HG03066 (cell line): ENCODE results near the gene RAET1E.
"Not testable (repeated sequence)": the region's sequence is repeated elsewhere in the genome, so short reads cannot be mapped to it uniquely, and the experiment has no call there.

Experiments
- ATAC-seq: cut with Tn5 transposase; IDR thresholded peaks from one replicate; pipeline ENCODE4 v1.9.1; 2021; ENCODE audit warnings: low read depth; ENCODE audit not compliant: unreplicated experiment

The RAET1E gene, protein sequence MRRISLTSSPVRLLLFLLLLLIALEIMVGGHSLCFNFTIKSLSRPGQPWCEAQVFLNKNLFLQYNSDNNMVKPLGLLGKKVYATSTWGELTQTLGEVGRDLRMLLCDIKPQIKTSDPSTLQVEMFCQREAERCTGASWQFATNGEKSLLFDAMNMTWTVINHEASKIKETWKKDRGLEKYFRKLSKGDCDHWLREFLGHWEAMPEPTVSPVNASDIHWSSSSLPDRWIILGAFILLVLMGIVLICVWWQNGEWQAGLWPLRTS

DNA sequence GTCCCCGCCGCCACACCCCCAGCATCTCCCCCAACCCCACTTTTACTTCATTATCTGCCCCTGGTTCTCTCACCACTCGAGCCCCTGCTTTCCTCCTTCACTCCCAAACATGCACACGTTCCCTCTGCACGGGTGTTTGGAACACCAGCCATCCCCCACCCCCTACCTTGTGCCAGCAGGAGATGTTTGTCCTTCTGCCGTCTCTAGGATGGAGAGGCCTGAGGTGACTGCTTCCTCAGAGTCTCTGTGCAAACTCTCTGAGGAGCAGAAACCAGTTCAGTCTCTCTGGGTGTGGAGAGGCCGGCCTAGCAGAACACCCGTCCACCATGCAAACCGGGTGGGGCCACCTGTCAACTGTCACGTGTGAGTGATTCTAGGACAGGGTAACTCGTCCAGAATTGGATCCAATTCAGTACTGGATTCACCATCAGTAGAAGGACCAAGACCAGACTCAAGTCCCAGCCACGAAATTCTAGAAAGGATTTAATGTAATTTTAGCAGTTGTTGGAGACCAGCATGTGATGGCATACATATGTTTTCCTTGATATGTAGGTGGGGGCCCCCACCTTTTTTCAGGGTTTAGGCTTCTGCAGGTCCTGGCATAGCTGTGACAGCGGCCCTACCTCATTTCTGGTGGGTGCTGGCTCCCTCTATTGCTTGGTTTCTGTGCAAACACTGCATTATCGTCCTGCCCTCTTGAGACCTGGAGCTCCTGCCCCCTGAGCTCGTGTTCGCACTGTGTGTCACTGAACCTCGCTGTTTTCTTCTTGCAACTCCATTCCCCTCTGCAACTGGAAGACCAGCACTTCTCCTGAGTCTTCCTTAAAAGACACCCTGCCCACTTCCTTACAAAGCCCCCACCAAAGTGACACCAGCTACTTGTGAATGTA lies at the start of gene RAET1E:
Gene RAET1E, minus strand, starts transcription at position 259 of the 890 bp plus-strand sequence. CDS start 7,212 bp downstream, outside the sequence.
- ATAC-seq, result no peak

DNA sequence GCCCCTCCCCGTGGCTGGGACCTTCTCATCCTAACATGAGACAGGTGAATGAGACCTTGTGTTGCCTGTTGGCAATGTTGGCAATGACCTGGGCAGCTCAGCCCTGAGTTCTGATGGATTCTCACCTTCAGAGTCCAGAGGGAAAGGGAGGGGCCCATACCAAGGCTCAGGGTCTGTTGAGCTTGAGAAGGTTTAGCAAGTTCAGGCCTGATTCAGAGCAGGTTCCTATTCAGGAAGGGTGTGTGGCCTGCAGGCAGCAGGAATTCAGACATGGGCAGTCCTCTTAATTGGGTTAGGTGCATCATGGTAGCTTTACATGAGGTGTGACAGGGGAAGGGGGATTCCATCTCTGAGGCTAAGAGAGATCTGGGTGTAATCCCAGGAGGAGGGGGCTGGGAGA lies 49.6 kb upstream of the RAET1E start:
- not testable (repeated sequence) for ATAC-seq

DNA sequence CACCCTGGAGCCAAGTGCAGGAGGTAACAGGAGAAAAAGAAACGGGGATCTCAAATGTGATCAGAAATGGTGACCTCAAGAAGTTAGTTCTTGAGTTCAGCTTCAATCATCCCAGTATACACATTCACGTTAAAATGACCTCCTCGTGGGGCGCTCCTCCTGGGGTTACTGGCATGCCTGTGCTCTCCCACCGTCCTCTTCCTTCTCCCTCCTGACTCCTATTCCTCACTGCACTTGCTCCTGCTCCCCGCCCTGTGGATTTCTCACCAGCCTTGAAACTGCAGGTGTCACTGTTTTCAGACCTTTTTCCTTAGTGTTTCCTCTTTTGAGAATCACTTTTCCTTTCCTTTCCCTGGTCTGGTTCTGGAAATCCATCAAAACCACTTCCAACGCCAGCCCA lies 48.7 kb upstream of the RAET1E start:
- ATAC-seq, result not testable (repeated sequence)

DNA sequence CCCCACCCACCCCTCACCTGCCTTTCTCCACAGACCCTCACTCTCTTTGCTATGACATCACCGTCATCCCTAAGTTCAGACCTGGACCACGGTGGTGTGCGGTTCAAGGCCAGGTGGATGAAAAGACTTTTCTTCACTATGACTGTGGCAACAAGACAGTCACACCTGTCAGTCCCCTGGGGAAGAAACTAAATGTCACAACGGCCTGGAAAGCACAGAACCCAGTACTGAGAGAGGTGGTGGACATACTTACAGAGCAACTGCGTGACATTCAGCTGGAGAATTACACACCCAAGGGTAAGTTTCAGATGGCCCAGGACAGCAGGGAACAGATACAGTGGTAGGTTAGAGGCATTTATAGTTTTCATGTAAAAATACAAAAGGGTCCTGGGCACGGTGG lies 47.4 kb upstream of the RAET1E start:
- not testable (repeated sequence) for ATAC-seq

DNA sequence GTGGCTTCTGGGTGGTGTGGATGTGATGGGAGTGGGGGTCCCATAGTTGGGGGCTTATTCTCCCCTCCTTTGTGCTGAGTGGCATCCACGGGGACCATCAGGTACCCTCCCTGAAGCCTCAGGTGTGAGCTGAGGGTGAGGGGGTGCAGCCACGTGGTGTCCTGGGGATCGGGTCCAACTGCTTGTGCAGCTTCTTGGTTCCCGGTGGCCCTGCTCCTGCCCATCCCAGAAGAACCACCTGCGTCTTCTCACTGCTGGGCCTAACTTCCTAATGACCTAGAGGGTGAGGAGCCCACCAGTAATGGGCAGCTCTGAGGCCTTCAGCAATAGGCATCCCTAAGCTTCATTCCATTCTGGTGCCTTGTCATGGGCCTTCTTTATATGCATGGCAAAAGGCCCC lies 45.4 kb upstream of the RAET1E start:
- ATAC-seq, result not testable (repeated sequence)

DNA sequence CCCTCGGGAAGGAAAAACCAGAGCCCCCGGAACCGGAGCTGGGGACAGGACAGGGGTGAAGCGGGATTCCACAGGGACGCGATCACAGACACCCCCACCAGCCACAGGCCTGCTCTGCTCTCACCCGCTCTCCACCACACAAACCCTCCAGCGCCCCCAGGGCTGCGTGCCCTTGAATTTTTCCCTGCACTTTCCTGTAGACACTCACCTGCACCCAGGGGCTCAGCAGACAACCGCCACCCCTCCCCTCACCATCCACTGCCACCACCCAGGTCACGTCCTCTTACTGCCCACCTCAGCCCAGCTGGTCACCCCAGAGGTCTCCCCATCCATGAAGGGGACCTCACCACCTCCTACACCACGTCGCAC lies 44.5 kb upstream of the RAET1E start:
- no peak for ATAC-seq

DNA sequence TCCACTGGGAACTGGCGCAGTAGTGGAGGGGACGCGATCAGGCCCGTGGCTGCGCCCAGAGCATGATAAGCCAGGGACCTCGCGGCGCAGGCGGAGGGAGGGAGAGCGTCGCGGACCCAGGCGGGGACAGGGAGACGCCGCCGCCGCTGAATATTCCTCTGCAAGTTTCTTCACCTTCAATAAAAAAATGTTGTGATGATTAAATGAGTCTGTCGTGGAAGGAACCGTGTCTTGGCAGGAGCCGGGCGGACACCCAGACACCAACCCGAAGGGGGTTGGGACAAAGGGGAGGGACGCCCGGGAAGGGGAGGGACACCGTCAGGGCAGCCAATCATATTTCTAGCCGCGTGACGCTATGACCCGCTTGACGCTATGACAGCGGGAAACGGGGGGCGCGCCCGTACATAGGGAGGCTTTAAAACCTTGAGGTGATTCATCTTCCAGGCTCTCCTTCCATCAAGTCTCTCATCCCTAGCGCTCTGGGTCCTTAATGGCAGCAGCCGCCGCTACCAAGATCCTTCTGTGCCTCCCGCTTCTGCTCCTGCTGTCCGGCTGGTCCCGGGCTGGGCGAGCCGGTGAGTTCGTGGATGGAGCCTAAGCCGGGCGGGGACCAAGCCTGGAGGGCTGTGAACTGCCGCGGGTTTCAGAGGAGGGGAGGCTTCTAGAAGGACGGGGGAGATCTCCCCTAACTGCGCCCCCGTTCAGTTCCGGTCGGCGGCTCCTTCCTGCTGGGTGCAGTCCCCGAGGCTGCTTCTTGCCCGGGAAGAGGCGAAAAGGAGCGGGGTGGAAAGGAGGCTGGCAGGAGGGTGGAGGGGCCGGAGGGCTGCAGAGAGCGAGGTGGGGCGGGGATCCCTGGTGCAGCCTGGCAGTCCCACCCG lies 43.9 kb upstream of the RAET1E start, which contains the start of gene ULBP2:
Gene ULBP2, plus strand, starts transcription at position 432 of the 878 bp plus-strand sequence. Its CDS starts 59 bp downstream, at position 491.
- ATAC-seq, result no peak

DNA sequence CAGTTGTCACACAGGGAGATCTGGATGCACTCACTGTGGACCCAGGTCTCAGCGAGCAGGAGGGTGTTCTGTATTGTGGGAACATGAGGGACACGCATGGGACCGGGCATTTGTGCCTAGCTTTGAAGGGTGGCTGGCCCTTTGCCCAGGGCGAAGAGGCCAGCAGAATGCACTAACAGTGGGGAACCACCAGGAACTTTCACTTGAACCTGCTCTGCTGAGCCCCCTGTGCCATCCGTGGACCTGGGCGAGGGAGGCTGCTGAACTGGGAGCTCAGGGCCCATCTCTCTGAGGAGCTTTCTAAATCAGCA lies 42.7 kb upstream of the RAET1E start:
- no peak for ATAC-seq

DNA sequence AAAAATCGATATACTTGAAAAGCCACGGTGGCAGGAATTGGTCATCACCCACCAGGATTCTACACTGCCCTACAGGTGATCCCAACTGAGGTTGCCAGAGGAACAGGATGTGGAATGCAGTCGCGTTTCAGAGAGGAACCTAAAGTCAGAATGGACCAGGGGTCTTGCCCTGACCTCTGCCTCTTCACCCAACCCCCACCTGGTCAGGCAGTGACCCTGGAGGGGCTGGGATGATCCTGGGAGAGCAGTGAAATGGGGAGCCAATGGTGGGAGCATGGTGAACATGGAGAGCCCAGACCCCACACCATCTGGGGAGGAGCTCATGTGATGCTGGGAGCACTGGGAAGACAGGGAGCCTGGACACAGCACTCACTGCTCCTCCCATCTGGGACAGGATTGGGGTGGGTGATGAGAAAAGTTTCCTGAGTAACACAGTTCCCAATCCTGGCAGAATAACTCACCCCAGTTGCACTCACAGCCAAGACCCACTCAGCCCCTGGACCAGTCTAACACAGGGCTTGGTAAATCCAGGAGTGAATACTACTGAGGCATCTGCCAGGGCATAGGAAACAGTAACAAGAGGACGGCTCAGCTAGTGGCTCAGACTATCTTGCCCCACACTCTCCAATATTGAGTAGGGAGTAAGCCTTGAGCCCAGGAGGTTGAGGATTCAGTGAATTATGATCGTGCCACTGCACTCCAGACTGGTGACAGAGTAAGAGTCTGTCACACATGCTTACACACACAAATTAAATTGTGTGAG lies 42.2 kb upstream of the RAET1E start:
- ATAC-seq, result no peak

DNA sequence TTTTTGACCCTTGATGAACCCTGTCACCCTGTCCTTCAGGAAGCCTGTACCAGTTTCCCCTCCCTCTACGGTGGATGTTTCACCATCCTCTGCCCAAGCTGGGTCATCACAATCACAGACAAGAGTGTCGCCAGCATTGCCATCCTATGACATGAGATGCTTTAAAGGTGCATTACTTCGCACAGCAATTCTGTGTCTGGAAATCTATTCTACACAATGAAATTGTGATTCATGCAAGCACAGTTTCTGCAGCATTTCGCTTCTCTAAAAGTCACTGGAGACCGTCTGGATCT lies 41.4 kb upstream of the RAET1E start:
- no peak for ATAC-seq

DNA sequence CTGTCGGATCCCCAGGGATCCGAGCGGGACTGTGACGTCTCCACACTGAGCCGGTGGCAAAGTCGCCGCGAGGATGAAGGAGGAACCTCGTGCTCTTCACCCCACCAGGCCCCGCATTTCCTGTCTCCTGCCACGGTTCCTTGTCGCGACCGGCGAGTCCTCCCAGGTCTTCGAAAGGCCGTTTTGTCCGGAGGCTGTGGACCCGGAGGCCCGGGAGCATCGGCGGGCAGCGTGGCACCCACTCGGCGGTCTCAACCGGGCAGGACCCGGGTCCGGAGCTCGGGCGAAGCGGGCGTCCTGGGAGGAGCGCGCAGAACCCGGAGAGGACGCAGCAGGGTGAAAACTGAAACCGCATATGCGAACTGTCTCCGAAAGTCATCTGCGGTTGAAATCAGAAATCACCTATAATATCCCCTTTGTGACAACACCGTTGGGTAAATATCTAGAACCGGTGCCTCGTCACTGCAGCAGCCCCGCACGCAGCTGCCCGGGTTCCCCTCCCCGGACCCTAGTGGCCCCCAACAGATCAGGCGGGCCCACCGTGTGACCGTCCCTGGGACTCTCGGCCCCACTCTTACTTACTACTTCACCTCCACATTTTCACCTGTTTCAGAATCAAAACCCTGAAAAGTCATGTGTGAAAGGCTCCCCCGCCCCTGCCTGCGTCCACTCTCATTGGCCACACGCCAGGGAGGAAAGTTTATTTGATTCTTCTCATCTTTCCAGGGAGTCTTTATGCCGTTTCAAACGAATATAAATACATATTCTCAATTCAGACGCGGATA lies 40.9 kb upstream of the RAET1E start:
- peak; percentile 80 for ATAC-seq

DNA sequence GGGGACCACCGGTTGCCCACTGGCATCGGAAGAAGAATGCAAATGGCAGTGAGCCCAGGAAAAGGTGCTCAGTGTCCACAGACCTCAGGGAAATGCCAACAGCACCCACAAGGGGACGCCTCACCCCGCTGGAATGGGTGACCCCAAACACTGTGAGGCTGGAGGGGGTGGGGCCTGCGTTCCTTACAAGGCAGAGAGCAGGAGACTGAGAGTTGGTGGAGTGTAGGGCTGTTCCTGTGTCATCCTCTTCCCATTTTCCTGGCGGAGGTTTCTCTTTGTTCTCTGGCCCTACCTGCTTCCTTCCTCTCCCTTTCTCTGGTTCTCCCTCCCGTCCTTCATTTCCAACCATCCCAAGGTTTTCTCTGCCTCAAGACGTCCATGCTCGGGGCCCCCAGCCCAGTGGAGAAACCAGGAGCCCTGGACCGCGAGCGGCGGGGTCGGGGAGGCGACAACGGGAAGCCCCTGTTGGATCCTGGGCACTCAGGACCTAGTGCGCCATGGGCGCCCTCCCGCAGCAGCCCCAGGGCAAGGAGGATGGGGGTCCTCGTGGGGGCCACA lies 40.2 kb upstream of the RAET1E start:
- not testable (repeated sequence) for ATAC-seq

DNA sequence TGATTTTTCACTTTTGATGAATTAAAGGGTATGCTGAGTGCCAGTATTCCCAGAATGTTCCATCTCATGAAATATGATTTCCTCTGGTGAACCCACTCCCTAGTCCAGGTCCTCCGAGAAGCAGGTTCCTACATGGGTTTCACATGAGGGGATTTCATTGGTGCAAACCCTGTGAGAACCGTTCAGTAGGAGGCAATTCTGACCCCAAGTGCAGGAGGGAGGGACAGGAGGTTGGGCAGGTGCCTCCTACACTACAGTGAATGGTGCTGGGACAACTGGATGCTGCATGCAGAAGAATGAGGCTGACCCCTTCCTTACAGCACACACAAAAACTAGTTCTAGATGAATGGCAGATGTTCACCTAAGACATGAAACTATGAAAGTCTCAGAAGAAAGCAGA lies 38.8 kb upstream of the RAET1E start:
- no peak for ATAC-seq

DNA sequence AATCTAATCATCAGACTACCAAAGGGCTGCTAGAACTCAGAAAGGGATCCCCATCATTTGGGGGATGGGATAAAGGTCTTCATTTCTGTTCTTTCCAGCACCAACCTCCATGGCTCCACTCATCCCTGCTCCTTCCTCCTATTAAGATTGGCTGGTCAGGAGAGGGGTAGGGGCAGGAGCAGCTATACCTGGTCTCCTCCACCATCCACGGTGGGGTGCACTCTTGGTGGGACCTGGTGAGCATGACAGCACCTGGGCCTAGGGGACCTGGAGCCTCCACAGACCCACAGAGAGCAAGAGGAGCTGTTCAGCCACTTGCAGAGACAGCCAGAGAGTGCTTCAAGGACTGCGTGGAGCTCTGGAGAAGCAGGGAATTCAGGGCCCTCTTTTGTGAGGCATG lies 37.8 kb upstream of the RAET1E start:
- ATAC-seq, result no peak

DNA sequence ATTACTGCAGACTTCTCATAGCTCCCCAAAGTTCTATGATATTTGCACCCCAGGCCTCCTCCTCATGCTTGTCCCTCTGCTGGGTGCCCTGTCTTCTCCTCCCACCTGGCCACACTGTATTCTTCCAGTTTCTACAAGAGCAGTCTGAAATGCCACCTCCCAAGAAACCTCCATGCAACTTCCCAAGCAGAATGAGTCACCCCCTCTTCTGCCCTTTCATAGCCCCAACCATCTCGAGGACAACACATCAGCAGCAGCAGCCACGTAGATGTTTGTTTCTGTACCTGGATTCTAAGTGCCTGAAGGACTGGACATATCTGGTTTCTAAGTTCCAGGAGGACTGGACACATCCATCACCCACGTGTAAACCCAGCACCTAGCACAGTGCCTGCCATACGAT lies 37.3 kb upstream of the RAET1E start:
- ATAC-seq, result no peak

DNA sequence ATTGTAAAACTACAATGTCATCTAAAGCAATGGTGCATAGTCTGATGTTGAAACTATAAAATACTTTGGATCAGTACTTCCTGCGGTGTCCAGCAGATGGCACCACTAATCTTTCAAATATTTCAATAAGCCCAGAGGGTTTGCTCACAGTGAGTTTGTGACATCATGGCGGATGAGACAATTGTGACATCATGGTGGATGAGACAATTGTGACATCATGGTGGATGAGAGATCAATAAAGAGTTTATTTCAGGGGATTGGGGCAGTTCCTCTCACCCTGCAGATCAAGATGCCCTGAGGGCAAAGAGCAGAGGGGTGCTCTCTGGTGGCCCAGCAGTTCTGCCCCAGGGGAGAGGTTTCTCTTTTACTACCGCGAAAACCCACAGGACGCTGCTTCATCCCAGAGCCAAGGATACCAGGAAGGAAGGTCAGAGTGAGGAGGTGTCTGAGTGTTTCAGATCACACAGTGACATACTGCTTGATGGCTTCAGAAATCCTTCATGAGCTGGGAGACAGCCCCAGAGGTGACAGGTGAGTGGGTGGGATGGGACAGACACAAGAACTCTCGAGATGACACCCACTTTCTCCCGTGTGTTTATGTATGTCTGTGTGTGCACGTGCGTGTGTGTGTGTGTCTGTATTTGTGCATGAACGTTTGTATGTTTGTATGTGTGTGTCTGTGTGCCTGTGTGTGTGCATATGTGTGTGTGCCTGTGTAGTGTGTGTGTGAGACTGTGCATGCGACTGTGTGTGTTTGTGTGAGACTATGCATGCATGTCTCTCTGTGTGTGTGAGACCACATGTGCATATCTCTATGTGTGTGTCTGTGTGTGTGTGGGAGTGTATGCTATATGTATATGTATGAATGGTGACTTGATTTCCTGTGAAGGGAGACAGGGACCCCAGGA lies 36.6 kb upstream of the RAET1E start:
- no peak for ATAC-seq

DNA sequence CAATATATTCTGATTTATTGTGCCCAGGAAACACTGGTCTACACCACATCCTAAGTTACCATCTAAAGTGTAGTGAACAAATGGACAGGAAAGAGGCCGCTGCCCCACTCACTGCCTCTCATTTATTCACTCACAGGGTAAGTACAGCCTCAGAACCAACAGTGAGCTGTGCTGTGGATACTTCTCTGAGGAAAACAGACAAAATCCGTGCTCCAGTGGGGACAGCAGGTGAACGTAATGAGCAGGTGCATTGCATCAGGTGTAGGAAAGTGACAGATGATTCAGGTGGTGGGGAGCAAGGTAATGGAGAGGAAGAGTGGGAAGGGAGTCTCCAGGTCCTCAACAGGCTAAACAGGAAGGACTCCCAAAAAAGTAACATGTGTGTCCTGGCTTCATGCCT lies 35.5 kb upstream of the RAET1E start:
- ATAC-seq, result no peak

DNA sequence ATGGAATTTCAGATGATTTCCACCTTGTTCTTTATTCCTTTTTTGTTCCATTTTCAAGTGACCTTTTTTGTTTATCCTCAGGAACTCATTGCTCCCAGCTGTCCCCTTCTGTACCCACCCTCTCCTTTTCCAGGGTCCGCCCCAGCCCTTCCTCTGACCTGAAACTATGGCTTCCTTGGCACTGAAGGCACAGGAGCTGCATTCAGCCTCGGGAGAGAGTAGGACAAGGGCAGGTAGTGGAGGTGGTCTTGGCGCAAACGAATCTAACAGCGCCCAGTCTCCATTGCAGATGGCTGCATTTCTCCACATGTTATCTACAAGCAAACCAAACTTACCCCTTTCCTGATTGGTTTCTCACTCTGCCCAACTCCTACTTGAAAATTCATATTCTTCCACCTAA lies 35.1 kb upstream of the RAET1E start:
- no peak for ATAC-seq
